ENCODE data around the gene PRR16.
"Not testable (repeated sequence)": the region's sequence is repeated elsewhere in the genome, so short reads cannot be mapped to it uniquely, and the experiment has no call there.

PRR16 gene

DNA sequence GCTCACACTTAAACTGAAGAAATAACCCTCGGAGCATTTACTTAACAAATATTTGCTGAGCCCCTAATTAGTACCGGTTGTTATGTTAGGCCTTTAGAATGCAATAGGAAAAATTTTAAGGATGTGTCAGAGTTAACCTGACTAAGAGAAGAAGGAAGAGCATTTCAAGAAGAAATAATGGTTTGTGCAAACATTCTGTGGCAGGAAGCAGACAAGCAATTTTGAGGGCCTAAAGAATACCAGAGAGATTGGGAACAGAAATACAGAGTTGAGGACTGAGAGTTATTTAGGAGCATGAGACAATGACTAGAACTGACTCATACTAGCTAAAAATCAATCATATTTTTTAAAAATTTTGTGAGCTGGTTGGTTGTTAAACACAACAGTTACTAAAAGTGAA, 218.8 kb downstream of the PRR16 start:
- no peak for DNase-seq

DNA sequence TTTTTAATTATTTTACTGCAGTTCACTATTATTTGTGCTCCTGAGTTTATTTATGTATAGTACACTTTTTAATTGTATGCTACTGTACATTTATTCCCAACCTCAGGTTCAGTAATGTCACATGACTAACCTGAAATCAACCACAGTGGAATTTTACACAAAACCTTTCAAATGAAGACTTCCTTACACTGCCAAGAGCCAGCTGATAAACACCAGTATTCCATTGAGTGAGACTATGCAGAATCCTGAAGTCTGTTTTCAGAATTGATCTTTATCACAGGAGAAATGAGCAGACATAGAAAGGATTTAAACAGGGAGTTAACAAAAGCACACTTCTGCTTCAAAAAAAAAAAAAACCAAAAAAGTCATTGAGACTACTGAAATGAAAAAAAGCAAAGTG, 219.5 kb downstream of the PRR16 start:
- no peak for DNase-seq

- DNase-seq: no peak
These were observed 220.1 kb downstream of the PRR16 start for GRCh38 chr5:120684213-120684612.

DNA sequence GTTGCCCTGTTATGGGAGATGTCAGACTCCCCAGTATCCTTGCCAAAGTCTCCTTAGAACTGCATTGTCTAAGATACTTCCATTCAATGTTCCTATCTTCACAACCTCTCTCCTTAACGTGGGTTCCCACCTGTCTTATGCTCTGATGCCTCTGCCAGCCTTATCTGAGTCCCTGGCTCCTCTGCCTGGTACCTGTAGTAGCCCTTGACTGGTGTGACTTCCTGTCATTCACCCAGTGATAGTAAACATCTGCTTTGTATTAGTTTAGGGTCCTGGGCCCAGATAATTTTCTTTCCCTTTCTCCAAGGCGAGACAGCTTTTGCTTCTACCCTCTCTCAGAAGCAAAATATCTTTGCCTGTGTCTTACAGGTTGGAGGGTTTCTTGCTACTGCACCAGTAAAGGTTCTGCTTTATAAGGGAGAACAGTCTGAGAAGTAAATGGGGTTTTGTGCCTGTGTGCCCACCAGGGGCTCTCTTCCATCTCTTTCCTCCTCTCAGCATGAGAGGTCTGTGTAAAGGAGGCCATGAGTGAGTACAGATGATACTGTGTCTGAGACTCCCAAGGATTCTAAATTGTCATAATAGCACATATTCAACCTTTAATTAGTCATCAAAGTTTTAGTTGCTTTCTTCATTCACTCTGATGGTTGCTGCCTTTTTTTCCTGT, 220.8 kb downstream of the PRR16 start:
- DNase-seq: no peak

DNA sequence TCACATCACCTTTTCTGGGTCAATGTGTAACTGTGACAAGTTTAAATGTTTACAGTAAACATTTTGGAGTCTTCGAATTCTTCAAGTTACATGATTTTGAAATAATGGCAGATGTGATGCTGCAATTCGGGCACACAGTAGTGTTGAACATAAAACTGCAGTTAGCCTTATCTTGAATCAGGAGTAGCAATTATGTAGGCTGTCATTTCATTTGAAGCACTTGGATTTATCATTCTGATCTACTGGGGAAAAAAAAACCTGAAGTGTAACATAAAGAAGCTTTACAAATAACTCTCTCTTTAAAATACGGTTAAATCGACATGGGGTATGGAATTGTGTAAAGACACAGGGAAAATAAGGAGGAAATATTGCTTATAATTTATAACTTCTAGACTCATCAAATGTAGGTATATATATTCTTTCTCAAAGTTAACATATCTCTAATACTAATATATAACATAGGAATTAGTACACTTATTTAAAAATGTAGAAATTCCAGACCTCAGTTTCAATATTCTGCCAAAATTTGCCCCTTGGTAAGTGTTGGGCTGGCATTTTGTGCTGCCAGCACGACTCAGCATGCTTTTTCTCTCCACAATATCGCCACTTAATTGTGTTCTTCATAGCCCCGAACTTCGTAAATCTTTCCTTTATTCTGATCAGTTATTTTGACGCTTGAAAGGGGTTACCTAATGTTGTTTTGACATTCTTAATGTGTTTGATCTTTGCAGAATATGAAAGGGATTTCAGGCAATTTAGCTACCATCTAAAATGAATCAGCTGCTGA, 226.7 kb downstream of the PRR16 start:
- no peak for DNase-seq

DNA sequence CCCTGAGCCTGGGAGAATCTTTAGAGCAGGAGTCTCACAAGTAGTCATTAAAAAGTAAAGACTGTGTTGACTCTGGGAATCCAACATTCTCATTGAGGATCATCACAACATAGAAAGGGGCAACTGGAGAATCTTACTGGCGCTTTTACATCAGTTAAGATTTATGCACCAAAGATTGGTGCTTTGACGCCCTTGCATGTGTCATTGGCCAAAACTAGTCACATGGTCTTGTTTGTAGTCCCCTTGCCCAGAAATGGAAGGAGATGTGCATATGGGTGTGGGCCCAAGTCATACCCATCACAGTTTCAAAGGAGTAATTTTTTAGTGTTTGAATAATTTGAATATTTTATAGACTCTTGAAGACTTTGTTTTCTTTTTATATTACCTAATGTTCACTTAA, 228.2 kb downstream of the PRR16 start:
- DNase-seq: no peak

- no peak for DNase-seq
These were observed 231.3 kb downstream of the PRR16 start for GRCh38 chr5:120695368-120695880.

GRCh38 chr5:120697147-120697546, 233.0 kb downstream of the PRR16 start:
- no peak for DNase-seq

DNA sequence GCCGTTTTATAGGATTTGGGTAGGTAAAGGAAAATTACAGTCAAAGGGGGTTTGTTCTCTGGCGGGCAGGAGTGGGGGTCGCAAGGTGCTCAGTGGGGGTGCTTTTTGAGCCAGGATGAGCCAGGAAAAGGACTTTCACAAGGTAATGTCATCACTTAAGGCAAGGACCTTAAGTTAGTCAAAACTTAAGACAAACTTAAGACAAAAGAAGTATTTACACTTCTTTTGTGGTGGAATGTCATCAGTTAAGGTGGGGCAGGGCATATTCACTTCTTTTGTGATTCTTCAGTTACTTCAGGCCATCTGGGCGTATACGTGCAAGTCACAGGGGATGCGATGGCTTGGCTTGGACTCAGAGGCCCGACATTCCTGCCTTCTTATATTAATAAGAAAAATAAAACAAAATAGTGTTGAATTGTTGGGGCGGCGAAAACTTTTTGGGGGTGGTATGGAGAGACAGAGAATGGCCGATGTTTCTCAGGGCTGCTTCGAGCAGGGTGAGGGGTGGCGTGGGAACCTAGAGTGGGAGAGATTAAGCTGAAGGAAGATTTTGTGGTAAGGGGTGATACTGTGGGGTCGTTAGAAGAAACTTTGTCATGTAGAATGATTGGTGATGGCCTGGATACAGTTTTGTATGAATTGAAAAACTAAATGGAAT, 233.7 kb downstream of the PRR16 start:
- not testable (repeated sequence) for DNase-seq

GRCh38 chr5:120700653-120701052, 236.6 kb downstream of the PRR16 start:
- DNase-seq: not testable (repeated sequence)

GRCh38 chr5:120702817-120703538, 238.9 kb downstream of the PRR16 start:
- DNase-seq: not testable (repeated sequence)

DNA sequence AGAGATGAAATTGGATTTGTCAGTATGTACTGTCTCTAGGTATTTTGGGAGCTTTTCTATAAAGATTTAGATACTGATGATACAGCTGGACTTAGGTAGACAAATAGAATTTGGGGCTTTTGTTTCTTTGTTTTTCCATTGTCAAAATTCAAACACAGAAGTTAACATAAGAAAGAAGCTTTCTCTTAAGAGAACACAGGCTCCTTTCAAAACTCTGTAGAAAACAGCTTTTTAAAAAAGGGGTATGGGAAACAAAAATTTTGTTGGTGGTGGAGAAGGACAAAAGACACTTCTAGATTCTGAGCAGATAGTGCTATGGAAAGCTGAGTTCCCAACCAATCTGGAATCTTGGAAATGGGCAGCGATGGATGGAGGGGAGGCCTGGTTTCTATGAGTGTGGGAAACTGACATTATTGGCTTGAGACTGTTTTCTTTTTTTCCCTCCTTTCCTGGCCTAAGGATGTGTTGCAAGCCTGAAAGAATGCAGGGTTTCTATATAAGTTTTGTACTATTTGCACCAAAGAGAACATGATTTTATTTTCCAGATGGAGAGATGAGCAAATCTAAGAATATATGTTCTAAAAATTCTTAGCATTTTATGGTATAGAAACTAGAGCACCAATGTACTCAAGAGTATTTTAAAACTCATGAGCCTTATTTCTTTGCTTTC, 240.0 kb downstream of the PRR16 start:
- DNase-seq: no peak

GRCh38 chr5:120706877-120707276, 242.8 kb downstream of the PRR16 start:
- DNase-seq: no peak

- DNase-seq: no peak
These were observed 253.3 kb downstream of the PRR16 start for GRCh38 chr5:120717381-120717780.

GRCh38 chr5:120730214-120730613, 266.1 kb downstream of the PRR16 start:
- no peak for DNase-seq

DNA sequence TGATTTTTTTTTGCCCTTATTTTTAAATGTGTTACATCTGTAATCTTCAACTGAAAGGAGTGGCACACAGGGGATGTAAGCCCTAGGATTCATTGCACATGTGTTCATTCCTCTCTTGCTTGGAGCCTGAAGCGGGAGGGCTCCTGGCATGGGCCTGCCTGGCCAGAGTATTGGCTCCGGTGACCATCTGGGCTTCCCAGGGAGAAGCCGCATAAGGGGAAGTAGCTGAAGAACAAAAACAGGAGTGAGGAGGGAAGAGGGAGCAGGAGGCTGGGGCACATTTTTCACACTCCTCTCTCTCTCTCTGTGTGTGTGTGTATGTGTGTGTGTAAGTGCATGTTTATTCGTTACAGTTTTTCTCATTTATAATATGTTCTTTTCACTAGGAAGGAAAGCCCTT, 269.9 kb downstream of the PRR16 start:
- no peak for DNase-seq

DNA sequence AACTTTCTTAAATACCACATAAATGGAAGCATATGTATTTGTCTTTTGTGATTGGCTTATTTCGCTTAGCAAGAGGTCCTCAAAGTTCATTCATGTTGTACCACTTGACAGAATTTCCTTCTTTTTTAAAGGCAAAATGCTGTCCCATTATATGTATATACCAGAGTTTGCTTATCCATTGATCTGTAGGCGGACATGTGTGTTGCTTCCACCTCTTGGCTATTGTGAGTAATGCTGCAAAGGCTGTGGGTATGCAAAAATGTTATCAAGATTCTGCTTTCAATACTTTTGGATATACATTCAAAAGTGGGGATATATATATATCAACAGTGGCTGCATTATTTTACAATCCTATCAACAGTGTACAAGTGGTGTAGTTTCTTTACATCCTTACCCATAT, 271.0 kb downstream of the PRR16 start:
- DNase-seq: no peak
